Stimulated activated CD4-positive, alpha-beta T cell treated with anti-CD3 and anti-CD28 coated beads, TNF-alpha, amount 100 ng/mL, for 1 hour (primary cell): ENCODE results near the gene PTPRD.

Experiments used
- DNase-seq, 3 donors: peaks; one replicate each; pipeline ENCODE4 v3.0.0-alpha.2; 2020; ENCODE audit warnings: low read depth in 3 of 3, low spot score in 1 of 3

The PTPRD gene

GRCh38 chr9:8492024-8492423 lies 2120.8 kb downstream of the PTPRD start:
- no peak for DNase-seq

DNA sequence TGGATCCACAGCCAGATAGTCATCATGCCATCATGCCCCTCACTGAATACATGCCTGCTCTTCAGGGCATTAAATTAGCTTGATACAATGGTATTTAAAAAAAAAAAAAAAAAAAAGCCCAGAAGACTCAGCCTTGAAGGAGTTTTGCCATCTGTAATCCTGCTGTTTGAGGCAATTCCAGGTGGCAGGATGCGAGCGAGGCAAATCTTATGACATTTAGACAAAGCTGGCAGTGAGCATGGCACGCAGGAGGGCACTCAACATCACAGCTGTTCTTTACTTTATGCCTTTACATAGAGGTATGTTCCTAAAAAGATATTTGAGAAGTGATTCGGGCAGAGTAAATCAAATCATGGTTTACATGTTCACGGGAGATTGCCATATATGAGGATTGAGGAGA lies 2121.2 kb downstream of the PTPRD start:
- no peak for DNase-seq

DNA sequence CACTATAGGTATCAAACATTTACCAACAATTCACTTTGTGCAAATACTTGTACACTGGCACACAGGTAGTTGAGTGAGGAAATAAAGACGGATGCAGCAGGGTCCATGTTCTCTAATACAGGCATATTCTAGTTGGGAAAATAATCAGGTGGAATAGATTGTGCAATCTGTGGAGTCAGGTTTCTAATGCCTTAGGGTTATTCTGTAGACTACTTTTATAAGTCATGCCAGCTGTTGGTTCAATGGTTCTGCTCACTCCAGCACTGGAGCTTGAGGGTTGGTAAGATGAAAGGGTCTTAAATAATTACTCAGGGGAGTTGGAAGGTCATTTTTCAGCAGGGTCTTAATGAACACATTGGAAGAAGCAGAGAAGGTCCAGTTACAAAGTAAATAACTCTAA lies 2123.0 kb downstream of the PTPRD start:
- no peak for DNase-seq

DNA sequence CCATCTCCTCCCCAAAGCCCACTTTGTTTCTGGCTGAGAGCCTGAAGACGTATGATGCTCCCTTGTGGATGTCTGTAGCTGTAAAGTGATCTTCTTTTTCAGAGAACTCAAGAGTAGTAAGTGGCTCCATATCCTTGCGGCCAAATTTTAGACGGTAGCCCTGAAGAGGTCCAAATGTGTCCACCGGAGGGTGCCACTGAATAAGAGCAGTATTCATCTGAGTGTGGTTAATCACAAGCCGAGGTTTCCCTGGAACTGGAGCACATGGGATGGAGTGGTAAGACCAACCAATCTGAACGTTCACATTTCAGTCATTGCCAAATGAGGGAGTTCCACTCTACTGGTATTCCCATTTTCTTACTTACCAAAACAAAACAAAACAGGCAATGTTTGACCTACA lies 2126.7 kb downstream of the PTPRD start:
- DNase-seq = no peak

- DNase-seq = no peak
Observed at GRCh38 chr9:8484597-8485191, 2128.1 kb downstream of the PTPRD start.

- DNase-seq = no peak
Observed at GRCh38 chr9:8477450-8477849, 2135.4 kb downstream of the PTPRD start.

GRCh38 chr9:8474937-8475336 lies 2137.9 kb downstream of the PTPRD start:
- DNase-seq = no peak

GRCh38 chr9:8473244-8474020 lies 2139.4 kb downstream of the PTPRD start:
- no peak for DNase-seq

DNA sequence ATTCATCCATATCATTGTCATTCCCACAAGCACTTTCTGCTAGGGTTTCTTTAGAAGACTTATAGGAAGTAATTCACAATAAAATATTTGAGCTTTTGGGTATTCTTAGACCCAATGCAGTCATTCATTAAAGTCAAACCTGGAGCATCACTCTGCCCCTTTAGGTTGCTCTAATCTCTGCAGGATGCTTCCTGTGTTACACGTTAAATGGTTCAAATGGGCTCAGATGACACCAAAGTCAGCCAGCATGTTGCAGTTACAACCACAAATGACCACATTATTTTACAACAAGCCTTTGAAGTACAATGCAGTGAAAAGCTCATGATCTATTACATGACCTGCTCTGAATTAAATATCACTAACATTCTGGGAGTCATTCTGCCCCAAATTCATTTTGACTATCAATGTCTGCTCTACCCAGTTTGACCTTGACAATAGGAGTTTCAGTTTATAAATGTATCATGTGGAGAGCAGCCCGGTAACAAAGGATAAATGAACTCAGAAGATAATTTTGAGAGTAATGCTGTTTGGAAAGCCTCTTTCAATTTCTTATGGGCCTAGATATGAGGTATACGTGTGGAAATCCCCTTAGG lies 2144.7 kb downstream of the PTPRD start:
- no peak for DNase-seq

DNA sequence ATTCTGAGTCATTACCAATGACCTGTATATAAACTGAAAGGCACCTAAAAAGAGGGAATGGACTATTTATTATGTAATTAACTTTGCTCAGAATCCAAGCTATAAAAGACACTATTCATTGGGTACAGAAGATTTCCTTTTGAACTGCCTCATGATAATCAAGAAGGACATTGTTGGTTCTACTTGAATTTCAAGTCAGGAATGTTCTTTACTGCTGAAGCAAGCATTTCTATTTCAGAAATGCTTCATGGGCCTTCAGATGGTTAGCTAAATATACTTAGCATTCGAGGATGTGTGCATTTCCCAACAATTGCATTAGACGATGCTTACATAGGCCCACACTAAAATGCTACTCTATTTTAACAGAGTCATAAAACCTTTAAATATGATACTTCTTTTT lies 2155.0 kb downstream of the PTPRD start:
- DNase-seq = no peak

DNA sequence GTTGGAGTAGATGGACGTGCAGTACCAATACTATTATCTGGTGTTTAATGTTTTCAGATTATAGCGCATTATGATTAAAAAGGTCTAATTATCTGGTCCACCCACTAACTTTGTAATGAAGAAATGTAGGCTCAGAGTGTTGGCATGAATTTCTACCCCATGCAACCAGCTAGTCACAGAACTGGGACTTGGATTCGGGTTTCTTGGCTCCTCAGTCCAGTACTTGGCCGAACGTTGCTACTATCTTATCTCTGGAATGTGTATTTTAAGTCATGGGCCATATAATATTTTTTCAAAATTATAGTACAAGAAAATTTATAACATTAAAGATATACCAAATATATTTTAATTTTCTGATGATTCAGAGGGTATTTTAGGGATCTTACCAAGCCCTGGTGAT lies 2155.7 kb downstream of the PTPRD start:
- no peak for DNase-seq

DNA sequence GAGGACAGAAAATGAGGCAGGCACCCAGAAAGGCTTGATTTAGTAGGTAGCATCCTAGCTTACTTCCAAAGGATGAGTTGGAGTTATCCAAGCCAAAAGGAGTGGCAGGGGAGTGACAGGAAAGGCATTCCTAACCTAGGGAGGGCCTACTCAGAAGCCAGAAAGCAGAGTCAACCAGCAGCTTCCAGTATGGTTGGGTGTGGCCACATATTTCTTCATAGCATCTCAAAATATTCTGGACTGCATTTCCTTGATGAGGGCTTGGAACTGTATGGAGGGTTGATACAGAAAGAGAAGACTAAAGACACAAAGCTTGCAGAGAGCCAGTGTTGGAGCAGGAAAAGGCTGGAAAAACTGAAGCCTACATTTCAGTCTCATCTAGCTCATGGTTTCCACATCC lies 2156.5 kb downstream of the PTPRD start:
- no peak for DNase-seq

DNA sequence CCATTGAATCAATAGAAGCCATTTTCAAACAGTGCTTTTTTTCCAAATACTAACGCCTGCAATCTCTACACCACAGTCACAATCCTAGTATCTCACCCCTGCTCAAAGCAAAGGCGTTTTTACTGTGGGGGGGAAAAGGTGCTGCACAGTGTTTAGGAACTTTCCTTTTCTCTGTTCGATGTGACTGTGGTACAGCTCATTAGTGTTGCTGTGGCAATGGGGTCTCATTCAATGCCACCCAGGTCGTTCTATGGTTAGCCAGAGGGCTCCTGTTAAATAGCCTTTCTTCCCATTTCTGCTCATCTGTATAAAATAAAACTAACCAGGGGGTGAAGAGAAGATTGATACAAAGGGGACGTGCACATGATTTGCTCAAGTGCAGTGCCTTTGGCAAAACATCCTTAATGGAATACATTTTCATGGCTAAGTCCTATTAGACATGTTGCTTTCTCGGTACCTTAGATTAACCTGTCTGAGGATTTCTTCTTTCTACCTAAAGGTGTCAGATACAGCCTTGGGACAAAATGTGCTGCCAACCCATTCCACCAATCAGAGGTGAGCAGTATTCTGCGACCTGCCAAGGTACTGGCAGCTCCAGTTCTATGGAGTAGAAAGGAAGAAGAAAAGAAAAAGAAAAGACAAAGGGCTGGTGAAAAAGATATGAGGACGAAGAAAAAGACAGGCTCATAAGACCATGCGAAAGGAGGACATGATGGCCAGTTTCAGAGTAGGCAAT lies 2161.8 kb downstream of the PTPRD start:
- no peak for DNase-seq

DNA sequence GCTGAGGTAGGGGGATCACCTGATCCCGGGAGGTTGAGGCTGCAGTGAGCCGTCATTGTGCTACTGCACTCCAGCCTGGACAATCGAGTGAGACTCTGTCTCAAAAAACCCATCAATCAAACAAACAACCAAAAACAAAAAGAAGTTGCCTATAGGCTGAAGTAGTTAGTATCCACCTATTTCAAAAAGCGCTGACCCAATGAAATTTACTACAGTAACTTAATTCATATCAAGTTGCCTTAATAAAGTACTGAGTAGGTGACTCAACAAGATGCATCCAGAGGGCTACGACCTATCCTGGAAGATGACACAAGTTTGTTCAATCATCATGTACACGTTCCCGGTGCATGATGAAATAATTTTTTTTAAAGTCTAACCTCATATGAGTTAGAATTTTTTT lies 2164.6 kb downstream of the PTPRD start:
- no peak for DNase-seq

- DNase-seq = no peak
Observed at GRCh38 chr9:8447601-8448000, 2165.2 kb downstream of the PTPRD start.

DNA sequence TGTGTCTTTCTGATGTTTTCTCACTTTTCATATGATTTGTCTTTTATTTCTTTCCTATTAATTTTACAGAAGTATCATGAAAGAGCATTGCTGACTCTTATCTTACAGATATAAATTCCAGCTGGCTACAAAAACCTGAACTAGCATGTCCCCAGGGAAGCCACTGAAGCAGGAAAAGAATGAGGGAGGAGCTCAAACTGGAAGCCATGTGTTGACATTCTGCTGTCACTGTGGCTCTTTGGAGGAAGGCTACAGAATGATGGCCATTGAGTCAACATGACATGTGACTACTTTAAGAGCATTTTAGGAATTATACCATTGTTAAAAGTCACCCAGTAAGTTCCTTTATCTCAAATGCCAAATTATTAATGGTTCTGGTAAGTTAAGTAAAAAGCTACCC lies 2174.9 kb downstream of the PTPRD start:
- no peak for DNase-seq

DNA sequence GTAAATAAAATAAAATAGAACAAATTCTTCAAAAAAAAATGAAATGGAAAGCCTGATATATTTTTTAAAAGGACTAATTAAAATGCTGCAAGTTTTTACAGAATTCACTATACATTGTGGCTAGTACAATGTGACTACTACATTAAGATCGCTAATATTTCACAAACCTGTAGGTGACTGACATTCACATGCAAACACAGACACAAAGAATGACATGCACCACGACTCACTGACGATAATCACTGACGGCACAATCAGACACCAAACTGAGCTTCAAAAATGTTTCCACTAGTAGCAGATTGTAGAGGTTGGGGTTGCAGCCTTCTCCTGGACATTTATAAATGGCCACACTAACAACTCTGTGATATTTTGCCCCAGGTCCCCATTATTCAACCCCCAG lies 2175.5 kb downstream of the PTPRD start:
- DNase-seq = no peak

DNA sequence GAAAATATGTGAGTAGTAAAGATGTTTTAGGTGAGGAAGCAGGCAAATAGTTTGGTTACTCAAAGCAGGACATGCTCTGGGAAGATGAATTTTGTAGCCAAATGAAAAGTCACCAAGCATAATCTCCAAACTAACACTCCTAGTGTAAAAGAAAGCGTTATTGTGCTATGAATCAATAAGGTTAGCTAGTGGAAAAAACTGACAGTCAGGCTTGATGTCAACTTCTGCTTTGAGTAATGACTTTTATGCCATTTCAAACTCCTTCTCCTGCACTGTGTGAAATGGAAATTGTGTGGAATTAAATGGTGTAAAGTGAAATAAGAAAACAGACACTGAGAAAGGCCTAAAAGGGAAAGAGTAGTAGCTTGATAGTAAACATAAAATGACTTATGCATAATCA lies 2176.0 kb downstream of the PTPRD start:
- DNase-seq = no peak

GRCh38 chr9:8434621-8435020 lies 2178.2 kb downstream of the PTPRD start:
- no peak for DNase-seq

GRCh38 chr9:8432224-8432623 lies 2180.6 kb downstream of the PTPRD start:
- no peak for DNase-seq

- DNase-seq = no peak
Observed at GRCh38 chr9:8431505-8431904, 2181.3 kb downstream of the PTPRD start.

- no peak for DNase-seq
Observed at GRCh38 chr9:8430945-8431344, 2181.9 kb downstream of the PTPRD start.
